Measurements from ENCODE around the gene HPSE2. TPM values are rescaled to one million over a fixed set of nuclear protein-coding genes. Genes with fewer than 3 reads are reported as not detected.

The HPSE2 gene
- total RNA-seq, 4 donors from 2014 or later: 0.57 to 3.6 (median 1.5) TPM

GRCh38 chr10:98519841-98520240 is 715.8 kb downstream of the HPSE2 start:
- intact Hi-C loops (cut with DNase I; ENCODE audit: low total_unique reads): no loop called here
- WGBS, 2 donors: 57 to 59% methylated on average over 2 of the region's 2 CpGs
- DNase-seq (ENCODE audit: low spot score in 2 of 2): no peak
- TF ChIP-seq POLR2A (IDR thresholded peaks at IDR 0.05) (no peak), CTCF (IDR thresholded peaks at IDR 0.05) (no peak)
- no peak overlapping the region for H3K4me3 ChIP-seq (ENCODE audit: low read depth, poor library complexity, severe bottlenecking)

- no peak overlapping the region for H3K4me3 ChIP-seq (ENCODE audit: low read depth, poor library complexity, severe bottlenecking)
- TF ChIP-seq CTCF (IDR thresholded peaks at IDR 0.05) (no peak), POLR2A (IDR thresholded peaks at IDR 0.05) (no peak)
- intact Hi-C loops (cut with DNase I; ENCODE audit: low total_unique reads): no loop called here
- WGBS, 2 donors: 38 to 78% methylated on average over 2 of the region's 2 CpGs
- DNase-seq (ENCODE audit: low spot score in 2 of 2): no peak
These were observed 718.0 kb downstream of the HPSE2 start for GRCh38 chr10:98517672-98518071.

GRCh38 chr10:98516352-98516751 is 719.3 kb downstream of the HPSE2 start:
- intact Hi-C loops (cut with DNase I; ENCODE audit: low total_unique reads): no loop called here
- no peak overlapping the region for H3K4me3 ChIP-seq (ENCODE audit: low read depth, poor library complexity, severe bottlenecking)
- 48 to 55% methylated on average over 2 of the region's 2 CpGs for WGBS, 2 donors
- TF ChIP-seq POLR2A (IDR thresholded peaks at IDR 0.05) (no peak), CTCF (IDR thresholded peaks at IDR 0.05) (no peak)
- DNase-seq (ENCODE audit: low spot score in 2 of 2): no peak

GRCh38 chr10:98513704-98514103 is 721.9 kb downstream of the HPSE2 start:
- TF ChIP-seq POLR2A (IDR thresholded peaks at IDR 0.05): no peak
- no peak for TF ChIP-seq CTCF (IDR thresholded peaks at IDR 0.05)
- intact Hi-C loops (cut with DNase I; ENCODE audit: low total_unique reads): no loop called here
- DNase-seq (ENCODE audit: low spot score in 2 of 2): no peak
- WGBS, 2 donors: 62 to 68% methylated on average over 1 of the region's 1 CpG
- no peak overlapping the region for H3K4me3 ChIP-seq (ENCODE audit: low read depth, poor library complexity, severe bottlenecking)

GRCh38 chr10:98511876-98512275 is 723.8 kb downstream of the HPSE2 start:
- no peak for DNase-seq (ENCODE audit: low spot score in 2 of 2)
- intact Hi-C loops (cut with DNase I; ENCODE audit: low total_unique reads): no loop called here
- 35 to 58% methylated on average over 1 of the region's 1 CpG for WGBS, 2 donors
- TF ChIP-seq POLR2A (IDR thresholded peaks at IDR 0.05) (no peak), CTCF (IDR thresholded peaks at IDR 0.05) (no peak)
- H3K4me3 ChIP-seq (ENCODE audit: low read depth, poor library complexity, severe bottlenecking): no peak overlapping the region

GRCh38 chr10:98510412-98510995 is 725.1 kb downstream of the HPSE2 start:
- DNase-seq (ENCODE audit: low spot score in 2 of 2): no peak
- TF ChIP-seq CTCF (IDR thresholded peaks at IDR 0.05) (no peak), POLR2A (IDR thresholded peaks at IDR 0.05) (no peak)
- intact Hi-C loops (cut with DNase I; ENCODE audit: low total_unique reads): no loop called here
- 79 to 88% methylated on average over 4 of the region's 4 CpGs for WGBS, 2 donors
- H3K4me3 ChIP-seq (ENCODE audit: low read depth, poor library complexity, severe bottlenecking): no peak overlapping the region
